GM18867 (cell line): ENCODE measurements around the gene CDC14B.
"Not testable (repeated sequence)": the region's sequence is repeated elsewhere in the genome, so short reads cannot be mapped to it uniquely, and the experiment has no call there.

ENCODE experiments used
- ATAC-seq: cut with Tn5 transposase; IDR thresholded peaks from one replicate; pipeline ENCODE4 v1.9.1; 2021; ENCODE audit warnings: mild to moderate bottlenecking, moderate library complexity; ENCODE audit not compliant: unreplicated experiment

CDC14B gene

GRCh38 chr9:96553070-96553469 is 66.6 kb downstream of the CDC14B start:
- ATAC-seq, result no peak

- ATAC-seq, result no peak
These were observed 68.2 kb downstream of the CDC14B start for GRCh38 chr9:96551403-96551802.

DNA sequence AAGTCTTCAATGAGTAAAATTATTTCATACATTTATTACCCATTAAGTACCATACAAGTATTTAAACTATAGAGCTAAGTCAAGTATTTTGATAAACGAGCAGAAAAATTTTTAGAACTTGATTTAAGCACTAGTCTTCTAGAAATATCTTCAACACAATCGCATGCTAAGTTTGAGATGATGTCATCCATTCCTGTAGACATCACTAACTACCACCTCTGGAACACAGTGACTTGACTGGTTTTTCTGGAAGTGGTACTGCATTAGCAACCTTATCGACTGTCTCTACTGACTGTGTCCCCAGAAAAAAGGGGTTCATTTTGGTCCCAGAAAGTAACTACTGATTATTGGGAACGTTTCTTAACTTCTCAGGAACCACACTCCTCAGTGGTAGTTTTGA is 69.0 kb downstream of the CDC14B start:
- no peak for ATAC-seq

- not testable (repeated sequence) for ATAC-seq
These were observed 76.5 kb downstream of the CDC14B start for GRCh38 chr9:96543131-96543530.

GRCh38 chr9:96540106-96540505 is 79.5 kb downstream of the CDC14B start:
- ATAC-seq, result no peak

DNA sequence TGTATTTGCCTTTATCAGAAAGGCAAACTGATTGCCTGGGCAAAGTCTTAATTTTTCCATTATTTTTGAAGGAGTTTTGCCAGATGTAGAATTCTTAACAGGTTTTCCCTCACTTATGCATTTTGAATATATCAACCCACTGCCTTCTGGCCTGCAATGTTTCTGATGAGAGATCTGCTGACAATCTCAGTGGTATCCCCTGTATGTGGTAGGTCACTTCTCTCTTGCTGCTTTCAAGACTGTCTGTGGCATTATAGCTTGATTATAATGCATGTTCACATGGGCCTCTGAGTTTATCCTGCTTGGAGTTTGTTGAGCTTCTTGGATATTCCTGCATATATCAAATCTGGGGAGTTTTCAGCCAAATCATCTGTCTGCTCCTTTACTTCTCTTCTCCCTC is 87.5 kb downstream of the CDC14B start:
- no peak for ATAC-seq

DNA sequence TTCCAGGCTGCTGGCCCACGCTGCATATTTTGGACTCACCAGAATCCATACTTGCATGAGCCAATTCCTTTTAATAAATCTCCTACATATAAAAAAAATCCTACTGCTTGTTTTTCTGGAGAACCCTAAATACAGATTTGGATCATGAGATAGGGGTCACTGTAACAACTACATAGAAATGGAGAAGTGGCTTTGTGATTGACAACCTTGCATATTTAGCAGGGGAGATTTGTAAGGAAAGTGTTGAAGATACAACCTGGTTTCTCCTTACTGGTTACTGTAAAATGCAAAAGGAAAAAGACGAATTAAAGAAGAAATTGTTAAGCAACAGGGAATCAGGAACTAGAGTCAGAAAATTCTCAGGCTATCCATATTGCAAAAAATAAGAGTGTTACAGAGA is 94.9 kb downstream of the CDC14B start:
- no peak for ATAC-seq

DNA sequence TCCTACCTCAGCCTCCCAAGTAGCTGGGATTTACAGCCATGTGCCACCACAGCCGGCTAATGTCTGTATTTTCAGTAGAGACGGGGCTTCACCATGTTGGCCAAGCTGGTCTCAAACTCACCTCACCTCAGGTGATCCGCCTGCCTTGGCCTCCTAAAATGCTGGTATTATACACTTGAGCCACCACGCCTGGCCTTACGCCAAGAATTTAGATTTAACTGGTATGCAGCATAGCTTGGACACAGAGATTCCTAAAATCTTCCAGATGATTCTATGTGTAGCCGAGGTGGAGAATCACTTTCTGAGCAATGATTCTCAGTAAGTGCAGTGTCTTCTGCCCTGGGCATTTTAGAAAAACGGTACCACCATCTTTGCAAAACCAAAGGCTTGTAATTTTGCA is 95.6 kb downstream of the CDC14B start:
- no peak for ATAC-seq

GRCh38 chr9:96523374-96523773 is 96.3 kb downstream of the CDC14B start:
- ATAC-seq, result no peak

DNA sequence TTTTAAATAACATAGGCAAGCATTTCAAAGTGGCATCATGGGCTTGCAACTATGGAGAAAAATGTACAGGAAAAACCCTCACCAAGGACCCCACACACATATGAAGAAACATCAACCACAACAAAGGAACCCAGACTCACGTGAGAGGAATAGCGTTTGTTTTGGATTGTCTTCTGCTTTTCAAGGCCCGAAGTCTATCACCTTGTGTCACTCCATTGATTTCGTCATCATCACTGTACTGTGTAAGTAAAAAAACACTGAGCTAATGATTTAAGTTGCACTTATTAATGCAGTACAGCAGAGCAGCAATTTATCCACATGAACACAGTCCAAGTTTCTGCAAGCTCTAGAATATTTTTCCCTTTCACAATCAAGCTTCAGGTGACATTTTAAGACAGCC is 97.3 kb downstream of the CDC14B start:
- ATAC-seq, result no peak

DNA sequence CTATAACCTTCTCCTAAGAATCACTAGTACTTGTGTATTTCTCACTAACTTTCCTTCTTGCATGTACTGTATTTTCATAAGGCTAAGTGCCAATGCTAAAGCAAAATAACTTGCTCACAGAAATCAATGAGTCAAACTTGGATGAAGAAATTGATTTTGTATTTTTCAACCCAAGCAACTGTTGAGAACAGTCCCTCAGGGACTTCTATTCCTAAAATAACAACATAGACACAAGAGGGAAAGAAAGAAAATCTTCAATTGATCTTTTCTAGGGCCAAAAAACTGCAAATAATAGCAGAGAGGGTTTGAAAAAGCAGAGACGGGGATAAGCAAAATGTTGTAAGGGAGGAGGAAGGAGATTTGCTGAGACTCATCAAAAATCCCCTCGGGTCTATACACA is 99.9 kb downstream of the CDC14B start:
- no peak for ATAC-seq

DNA sequence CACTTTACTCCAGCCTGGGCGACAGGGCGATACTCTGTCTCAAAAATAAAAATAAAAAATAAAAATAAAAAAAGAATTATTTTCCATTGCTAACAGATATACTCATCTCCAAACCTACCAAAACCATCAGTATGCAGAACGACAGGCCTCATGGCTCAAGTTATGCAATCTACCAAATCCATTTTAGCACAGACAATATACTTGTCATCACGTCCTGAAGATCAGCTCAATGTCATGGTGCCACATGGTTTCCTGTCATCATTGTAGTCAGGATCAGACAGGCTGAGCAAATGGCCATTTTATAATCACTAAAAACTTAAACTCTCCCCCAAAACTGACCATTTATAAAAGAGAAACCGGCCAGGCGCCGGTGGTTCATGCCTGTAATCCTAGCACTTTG is 100.5 kb downstream of the CDC14B start:
- ATAC-seq, result no peak

DNA sequence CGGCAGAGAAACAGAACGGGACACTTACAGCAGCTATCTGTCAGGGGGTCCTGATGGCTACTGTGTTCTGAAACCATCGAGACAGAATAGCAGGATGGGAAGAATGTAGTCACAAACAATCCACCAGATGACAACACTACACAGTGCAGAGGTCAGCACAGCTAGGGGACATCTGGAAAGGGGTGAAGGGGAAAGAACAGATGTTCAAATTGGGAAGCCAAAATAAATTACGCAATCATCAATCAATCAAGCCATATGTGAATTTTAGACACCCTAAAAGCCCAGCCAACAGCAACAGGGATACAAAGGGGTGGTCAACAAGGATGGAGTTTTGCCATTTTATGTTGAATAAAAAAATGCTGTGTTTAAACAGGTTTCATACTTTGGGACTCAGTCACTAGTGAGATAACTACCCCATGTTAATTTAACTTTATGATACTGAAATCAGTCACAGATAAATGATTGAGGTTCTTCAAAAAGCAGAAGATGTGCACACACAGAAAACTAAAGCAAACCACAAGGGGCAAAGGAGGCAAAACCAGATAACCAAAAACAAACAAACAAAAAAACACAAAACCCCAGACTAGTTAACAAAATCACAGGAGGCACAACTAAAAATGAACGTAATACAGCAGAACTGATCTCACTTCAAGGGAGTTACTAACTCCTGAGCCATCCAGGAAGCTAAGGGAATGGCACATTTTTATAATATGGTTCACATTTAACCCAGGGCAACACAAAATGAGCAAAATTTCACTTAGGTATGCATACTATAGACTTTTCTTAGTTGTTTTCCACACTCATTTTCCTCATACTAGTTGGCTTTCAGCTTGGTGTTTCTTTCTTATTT is 103.8 kb downstream of the CDC14B start:
- ATAC-seq, result no peak

DNA sequence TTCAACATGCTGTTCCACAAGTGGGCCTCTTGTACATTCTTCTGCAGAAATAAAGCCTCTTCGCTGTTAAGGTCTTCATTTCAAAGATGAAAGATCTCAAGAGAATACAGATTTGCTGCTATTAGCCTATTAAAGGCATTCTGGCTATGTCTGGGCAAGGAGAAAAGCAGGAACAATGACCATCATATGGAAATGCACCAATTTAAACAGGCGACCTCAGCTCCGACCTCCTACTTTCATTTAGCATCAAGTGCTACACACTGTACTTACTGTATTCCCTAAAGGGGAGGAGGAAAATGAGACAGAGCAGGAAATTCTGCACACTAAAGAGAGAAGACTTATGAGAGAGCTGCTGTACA is 104.9 kb downstream of the CDC14B start:
- ATAC-seq, result no peak

- ATAC-seq, result no peak
These were observed 105.4 kb downstream of the CDC14B start for GRCh38 chr9:96514108-96514799.

- ATAC-seq, result no peak
These were observed 106.0 kb downstream of the CDC14B start for GRCh38 chr9:96513622-96514021.

DNA sequence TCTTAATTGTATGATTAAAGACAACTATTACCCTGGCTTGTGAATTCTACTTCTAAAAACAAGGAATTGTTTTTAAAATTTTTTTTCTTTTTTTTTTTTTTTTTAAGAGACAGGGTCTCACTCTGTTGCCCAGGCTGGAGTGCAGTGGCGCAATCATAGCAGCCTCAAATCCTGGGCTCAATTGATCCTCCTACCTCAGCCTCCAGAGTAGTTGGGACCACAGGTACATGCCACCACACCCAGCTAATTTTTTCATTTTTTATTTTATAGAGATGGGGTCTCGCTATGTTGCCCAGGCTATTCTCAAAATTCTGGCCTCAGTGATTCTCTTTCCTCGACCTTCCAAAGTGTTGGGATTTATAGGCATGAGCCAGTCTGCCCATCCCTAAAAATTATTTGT is 107.4 kb downstream of the CDC14B start:
- ATAC-seq, result no peak

DNA sequence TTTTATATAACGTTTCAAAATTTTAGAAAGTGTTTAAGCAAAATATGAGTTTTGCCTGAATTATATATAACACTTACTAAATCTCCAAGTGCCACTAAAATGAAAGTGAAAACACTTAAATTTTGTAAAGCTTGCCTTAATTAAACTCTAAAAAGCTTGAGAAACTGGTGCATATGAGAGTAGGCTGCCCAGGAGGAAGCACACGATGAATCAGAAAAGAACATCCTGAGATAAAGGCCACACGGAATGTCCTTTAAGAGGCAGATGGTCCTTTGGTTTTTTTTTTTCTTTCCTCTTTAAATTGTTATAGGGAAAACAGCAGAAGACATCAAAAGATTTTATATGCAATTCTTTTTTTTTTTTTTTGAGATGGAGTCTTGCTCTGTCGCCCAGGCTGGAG is 109.4 kb downstream of the CDC14B start:
- ATAC-seq, result no peak

GRCh38 chr9:96509848-96510247 is 109.8 kb downstream of the CDC14B start:
- ATAC-seq, result no peak

DNA sequence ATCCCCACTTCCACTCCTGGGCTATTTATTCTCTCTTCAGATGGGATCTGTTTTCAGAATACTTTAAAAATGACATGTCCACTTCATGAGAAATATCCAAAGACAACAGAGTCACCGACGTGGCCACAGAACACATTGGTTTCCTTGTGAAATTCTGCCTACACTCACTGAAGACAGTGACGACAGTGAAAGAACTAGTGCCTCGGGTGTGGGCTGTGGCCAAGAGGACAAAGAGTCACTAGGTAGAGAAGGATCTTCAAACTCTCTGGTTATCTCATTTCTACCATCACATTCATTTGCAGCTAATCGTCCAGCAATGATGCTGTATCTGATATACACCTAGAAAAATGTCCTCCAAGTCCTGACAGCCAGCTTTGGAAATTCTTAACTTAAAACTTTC is 110.6 kb downstream of the CDC14B start:
- ATAC-seq, result no peak

GRCh38 chr9:96508227-96508940 is 111.3 kb downstream of the CDC14B start:
- no peak for ATAC-seq
